Smooth muscle cell (in vitro differentiated cells): Measurements from ENCODE around the gene ELOA. TPM values are rescaled to one million over a fixed set of nuclear protein-coding genes. Genes with fewer than 3 reads are reported as not detected.
"Not testable (repeated sequence)": the region's sequence is repeated elsewhere in the genome, so short reads cannot be mapped to it uniquely, and the experiment has no call there.

ENCODE experiments used
- DNase-seq: peaks from one replicate; lab custom pipeline; 2025; ENCODE audit not compliant: unreplicated experiment; lab: John Stamatoyannopoulos, UW
- H2AFZ ChIP-seq: fragments of 200-600 bp; sonication (generic); 2 replicates; pipeline ENCODE4 v1.6.0; 2016; ENCODE audit warnings: antibody characterized with exemption, low read depth, mild to moderate bottlenecking
- H3F3A ChIP-seq: fragments of 200-600 bp; sonication (generic); 2 replicates; pipeline ENCODE4 v1.6.0; 2017; ENCODE audit warnings: antibody characterized with exemption, low read depth
- H3K27ac ChIP-seq: fragments of 200-600 bp; sonication (generic); 2 replicates; pipeline ENCODE4 v1.5.1; 2016; ENCODE audit warnings: low read depth, mild to moderate bottlenecking
- H3K27me3 ChIP-seq: fragments of 200-600 bp; sonication (generic); 2 replicates; pipeline ENCODE4 v1.6.1; 2016; ENCODE audit warnings: low read depth, mild to moderate bottlenecking
- H3K36me3 ChIP-seq: fragments of 200-600 bp; sonication (generic); 2 replicates; pipeline ENCODE4 v1.5.1; 2016; ENCODE audit warnings: low read depth
- H3K4me1 ChIP-seq: fragments of 200-600 bp; sonication (generic); 2 replicates; pipeline ENCODE4 v1.5.1; 2016; ENCODE audit warnings: low read depth
- H3K4me2 ChIP-seq: fragments of 200-600 bp; sonication (generic); 2 replicates; pipeline ENCODE4 v1.6.0; 2016; ENCODE audit warnings: mild to moderate bottlenecking
- H3K4me3 ChIP-seq: fragments of 200-600 bp; sonication (generic); 2 replicates; pipeline ENCODE4 v1.5.1; 2016; ENCODE audit warnings: mild to moderate bottlenecking
- H3K79me2 ChIP-seq: fragments of 200-600 bp; sonication (generic); 2 replicates; pipeline ENCODE4 v1.6.0; 2016; ENCODE audit warnings: low read depth, mild to moderate bottlenecking
- H3K9ac ChIP-seq: fragments of 200-600 bp; sonication (generic); 2 replicates; pipeline ENCODE4 v1.6.0; 2016; ENCODE audit warnings: low read depth
- H3K9me3 ChIP-seq: fragments of 200-600 bp; sonication (generic); replicated peaks from 2 replicates; pipeline ENCODE4 v1.5.1; 2016; ENCODE audit warnings: low read depth
- H4K20me1 ChIP-seq: fragments of 200-600 bp; sonication (generic); 2 replicates; pipeline ENCODE4 v1.6.0; 2016; ENCODE audit warnings: low read depth
- CTCF ChIP-seq: fragments of 200-600 bp; sonication (generic); IDR thresholded peaks from 2 replicates; pipeline ENCODE4 v1.5.1; 2017; ENCODE audit warnings: borderline replicate concordance, mild to moderate bottlenecking, antibody characterized with exemption; ENCODE audit not compliant: insufficient read depth, poor library complexity, severe bottlenecking
- WGBS: methylation state at CpG from one replicate; pipeline ENCODE4 v1.1.7; 2016; ENCODE audit warnings: low lambda C conversion rate; 5-methylcytosine and 5-hydroxymethylcytosine counted together
- polyA plus RNA-seq: library from polyadenylated mRNA; unstranded; fragments of >200 nt; fragmentation: Nextera tagmentation; extraction: Ambion mirVana; gene quantifications from 2 replicates; pipeline ENCODE4 v1.2.1, GENCODE V29; 2016
- total RNA-seq: library from RNA; depleted of rRNA; stranded (reverse); fragments of >200 nt; gene quantifications from 2 replicates; pipeline ENCODE4 v1.2.3, GENCODE V29; 2014

Gene ELOA
- total and polyA plus RNA-seq, 2 experiments from 2014 or later: 28.1 to 33.4 TPM

DNA sequence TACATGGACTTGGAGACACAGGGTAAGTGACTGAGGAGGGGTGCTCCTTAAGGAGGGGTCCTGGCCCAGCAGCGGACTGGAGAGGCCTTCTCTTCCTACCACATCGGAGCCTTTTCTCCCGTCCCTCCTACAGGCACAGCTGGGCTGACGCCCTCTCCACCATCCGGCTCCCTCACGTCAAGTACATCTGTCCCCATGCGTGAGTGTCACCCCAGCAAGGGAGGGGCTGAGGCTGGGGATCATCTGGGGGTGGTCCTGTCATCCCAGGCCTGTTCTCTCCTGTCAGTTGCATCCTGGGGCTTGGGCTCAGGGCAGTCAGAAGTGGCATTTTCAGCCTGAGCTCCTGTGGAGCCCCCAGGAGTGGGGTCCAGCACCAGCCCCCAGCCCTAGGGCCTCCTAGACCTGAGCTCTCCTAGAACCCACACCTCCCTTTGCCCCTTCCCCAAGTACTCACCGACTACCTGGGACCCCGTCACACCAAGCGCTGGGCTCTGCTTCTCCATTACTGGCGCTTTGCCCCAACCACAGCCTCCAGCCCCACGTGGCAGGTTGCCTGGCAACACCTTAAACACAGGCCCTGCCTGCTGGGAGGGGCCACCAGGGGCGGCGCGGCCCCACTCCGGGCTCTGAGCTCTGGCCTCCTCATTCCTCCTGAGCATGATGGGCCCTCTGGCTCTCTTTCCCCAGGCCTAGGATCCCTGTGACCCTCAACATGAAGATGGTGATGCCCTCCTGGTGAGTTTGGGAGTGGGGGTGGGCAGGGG lies 49.9 kb downstream of the ELOA start:
- Histone ChIP-seq H3K9me3 (no peaks in the 10 kb centered on the region), H4K20me1 (peaks cover 11% of the 10 kb centered on the region), H3K36me3 (no peaks in the 10 kb centered on the region), H2AFZ (no peak overlapping the region), H3K4me2 (no peak overlapping the region), H3K27me3 (no peaks in the 10 kb centered on the region), H3K4me1 (peaks cover 12% of the 10 kb centered on the region), H3F3A (peaks cover 17% of the 10 kb centered on the region), H3K27ac (no peak overlapping the region), H3K79me2 (peaks cover 19% of the 10 kb centered on the region), H3K9ac (no peak overlapping the region), H3K4me3 (no peak overlapping the region)
- TF ChIP-seq CTCF: no peak
- WGBS: 88% methylated on average over 16 of the region's 16 CpGs
- no peak for DNase-seq

DNA sequence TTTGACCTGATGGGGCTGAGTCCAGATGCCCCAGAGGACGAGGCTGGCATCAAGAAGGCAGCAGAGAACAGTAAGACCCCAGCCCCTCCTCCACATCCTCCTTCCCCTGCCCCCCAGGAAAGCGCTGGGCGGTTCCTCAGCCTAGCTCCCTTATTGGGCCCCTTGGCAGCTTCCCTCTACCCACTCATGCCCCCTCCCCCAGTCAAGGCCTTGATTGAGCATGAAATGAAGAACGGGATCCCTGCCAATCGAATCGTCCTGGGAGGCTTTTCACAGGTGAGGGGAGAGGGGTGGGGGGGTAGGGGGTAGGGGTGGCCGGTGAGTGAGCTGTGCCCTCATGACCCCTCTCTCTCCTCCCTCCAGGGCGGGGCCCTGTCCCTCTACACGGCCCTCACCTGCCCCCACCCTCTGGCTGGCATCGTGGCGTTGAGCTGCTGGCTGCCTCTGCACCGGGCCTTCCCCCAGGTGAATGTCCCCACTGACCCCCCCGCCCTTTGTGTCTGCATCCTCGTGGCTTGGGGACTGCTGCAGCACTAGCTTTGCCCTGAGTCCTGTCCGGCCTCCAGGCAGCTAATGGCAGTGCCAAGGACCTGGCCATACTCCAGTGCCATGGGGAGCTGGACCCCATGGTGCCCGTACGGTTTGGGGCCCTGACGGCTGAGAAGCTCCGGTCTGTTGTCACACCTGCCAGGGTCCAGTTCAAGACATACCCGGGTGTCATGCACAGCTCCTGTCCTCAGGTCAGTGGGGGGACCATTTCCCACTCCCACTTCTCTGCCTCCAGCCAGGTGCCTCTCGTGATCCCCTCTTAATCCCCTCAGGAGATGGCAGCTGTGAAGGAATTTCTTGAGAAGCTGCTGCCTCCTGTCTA lies 50.8 kb downstream of the ELOA start:
- no peaks in the 10 kb centered on the region for H3K9me3 ChIP-seq
- no peak overlapping the region for H3K27ac ChIP-seq
- no peak overlapping the region for H3K4me2 ChIP-seq

GRCh38 chr1:23794732-23795182 lies 51.5 kb downstream of the ELOA start:
- 89% methylated on average over 9 of the region's 9 CpGs for WGBS
- peaks cover 12% of the 10 kb centered on the region for H3F3A ChIP-seq

More for the DNA sequence above, 50.8 kb downstream of the ELOA start:
- peaks cover 19% of the 10 kb centered on the region for H3K79me2 ChIP-seq
- 94% methylated on average over 17 of the region's 21 CpGs for WGBS
- no peaks in the 10 kb centered on the region for H3K36me3 ChIP-seq
- H2AFZ ChIP-seq: no peak overlapping the region
- H3F3A ChIP-seq: peaks cover 18% of the 10 kb centered on the region
- no peaks in the 10 kb centered on the region for H3K27me3 ChIP-seq
- H3K4me3 ChIP-seq: no peak overlapping the region
- no peak for DNase-seq
- peaks cover 13% of the 10 kb centered on the region for H3K4me1 ChIP-seq
- TF ChIP-seq CTCF: no peak
- H4K20me1 ChIP-seq: peaks cover 11% of the 10 kb centered on the region
- no peak overlapping the region for H3K9ac ChIP-seq

More at GRCh38 chr1:23794732-23795182, 51.5 kb downstream of the ELOA start:
- H3K4me2 ChIP-seq, H3K4me3 ChIP-seq, DNase-seq, H3K27me3 ChIP-seq, H3K27ac ChIP-seq, H3K36me3 ChIP-seq, H3K9me3 ChIP-seq, H2AFZ ChIP-seq, H3K9ac ChIP-seq: not testable (repeated sequence)
- peaks cover 19% of the 10 kb centered on the region for H3K79me2 ChIP-seq
- H3K4me1 ChIP-seq: peaks cover 17% of the 10 kb centered on the region
- H4K20me1 ChIP-seq: peaks cover 11% of the 10 kb centered on the region
